Ascending aorta (tissue), 2 donors: ENCODE data around the gene DNM1. TPM values are rescaled to one million over a fixed set of nuclear protein-coding genes. Genes with fewer than 3 reads are reported as not detected.

Experiments
- DNase-seq, 2 donors: peaks; one replicate each; pipeline ENCODE4 v3.0.0-alpha.2; 2019; ENCODE audit warnings: low spot score in 2 of 2
- H3K27ac ChIP-seq, 2 donors: fragments of 200-600 bp; sonication (generic); one replicate each; pipeline ENCODE4 v1.5.1; 2016 to 2017; ENCODE audit warnings: mild to moderate bottlenecking in 1 of 2
- H3K27me3 ChIP-seq: fragments of 200-600 bp; sonication (generic); one replicate; pipeline ENCODE4 v1.5.1; 2017
- H3K36me3 ChIP-seq, 2 donors: fragments of 200-600 bp; sonication (generic); one replicate each; pipeline ENCODE4 v1.5.1; 2016
- H3K4me1 ChIP-seq, 2 donors: fragments of 200-600 bp; sonication (generic); one replicate each; pipeline ENCODE4 v1.5.1; 2016 to 2017; ENCODE audit warnings: mild to moderate bottlenecking in 1 of 2
- H3K4me3 ChIP-seq, 2 donors: fragments of 200-600 bp; sonication (generic); one replicate each; pipeline ENCODE4 v1.5.1; 2016 to 2017; ENCODE audit warnings: mild to moderate bottlenecking in 1 of 2
- H3K9me3 ChIP-seq, 2 donors: fragments of 200-600 bp; sonication (generic); one replicate each; pipeline ENCODE4 v1.5.1; 2016
- CTCF ChIP-seq, 3 experiments: fragments of 200-600 bp in 2 of 3; fragments of 450-650 bp in 1 of 3; sonication (generic) in 2 of 3; IDR thresholded peaks; one replicate each; pipeline ENCODE4 v1.5.1; 2016 to 2019; ENCODE audit warnings: antibody characterized with exemption in 3 of 3, mild to moderate bottlenecking in 1 of 3, moderate library complexity in 1 of 3
- intact Hi-C: fragments of 100-400 bp; cut with DNase I; formaldehyde crosslinking; loops from one replicate; pipeline ENCODE4 v1.15.1; 2023
- total RNA-seq: library from RNA; depleted of rRNA; stranded (reverse); fragments of >200 nt; gene quantifications from one replicate; pipeline ENCODE4 v1.1.0, GENCODE V29; 2016

Gene DNM1
- total RNA-seq, 1 donor from 2014 or later, result 31.9 TPM

GRCh38 chr9:128249908-128250838 is 47.0 kb downstream of the DNM1 start:
- intact Hi-C loops, result no loop called here
- Histone ChIP-seq H3K27me3 (peaks cover 2% of the 10 kb centered on the region), H3K9me3 (no peaks in the 10 kb centered on the region), H3K27ac (no peak overlapping the region), H3K4me3 (peak overlapping the region; percentile 33 to 55), H3K4me1 (peaks cover 3 to 4% of the 10 kb centered on the region in 2 donors), H3K36me3 (no peaks in the 10 kb centered on the region)
- TF ChIP-seq CTCF (IDR thresholded peaks at IDR 0.05), result no peak
- peak; percentile 31 to 81 for DNase-seq

- DNase-seq, result no peak
- intact Hi-C loops, result no loop called here
- H3K27ac ChIP-seq, result no peak overlapping the region
- H3K9me3 ChIP-seq, result no peaks in the 10 kb centered on the region
- H3K36me3 ChIP-seq, result peaks cover 0 to 5% of the 10 kb centered on the region in 2 donors
- peak overlapping the region; percentile 33 to 55 for H3K4me3 ChIP-seq
- H3K27me3 ChIP-seq, result no peaks in the 10 kb centered on the region
- no peak for TF ChIP-seq CTCF (IDR thresholded peaks at IDR 0.05)
- peaks cover 3 to 4% of the 10 kb centered on the region in 2 donors for H3K4me1 ChIP-seq
Measured at GRCh38 chr9:128250839-128251731, 47.9 kb downstream of the DNM1 start.

- no peak overlapping the region for H3K27ac ChIP-seq
- intact Hi-C loops, result no loop called here
- H3K36me3 ChIP-seq, result peaks cover 3 to 6% of the 10 kb centered on the region in 2 donors
- H3K9me3 ChIP-seq, result no peaks in the 10 kb centered on the region
- peaks cover 3 to 4% of the 10 kb centered on the region in 2 donors for H3K4me1 ChIP-seq
- no peak for TF ChIP-seq CTCF (IDR thresholded peaks at IDR 0.05)
- no peaks in the 10 kb centered on the region for H3K27me3 ChIP-seq
- no peak overlapping the region for H3K4me3 ChIP-seq
- no peak for DNase-seq
Measured at GRCh38 chr9:128251732-128252100, 48.5 kb downstream of the DNM1 start.

GRCh38 chr9:128252317-128253139 is 49.3 kb downstream of the DNM1 start:
- H3K4me1 ChIP-seq, result peaks cover 3 to 4% of the 10 kb centered on the region in 2 donors
- no peaks in the 10 kb centered on the region for H3K9me3 ChIP-seq
- intact Hi-C loops, result no loop called here
- H3K4me3 ChIP-seq, result no peak overlapping the region
- peaks cover 11 to 14% of the 10 kb centered on the region in 2 donors for H3K36me3 ChIP-seq
- DNase-seq, result no peak
- TF ChIP-seq CTCF (IDR thresholded peaks at IDR 0.05), result no peak
- H3K27me3 ChIP-seq, result no peaks in the 10 kb centered on the region
- H3K27ac ChIP-seq, result no peak overlapping the region
